HepG2 (cell line): ENCODE results near the gene RBM12. TPM values are rescaled to one million over a fixed set of nuclear protein-coding genes. Genes with fewer than 3 reads are reported as not detected.

Experiments
- AGO2 ChIP-seq: fragments of 200-400 bp; formaldehyde crosslinking; optimal IDR thresholded peaks from 2 replicates; pipeline ENCODE3; 2017; ENCODE audit warnings: mild to moderate bottlenecking, low read depth, low read length, moderate library complexity
- GATA4 ChIP-seq: sonication (generic); IDR thresholded peaks from 2 replicates; pipeline ENCODE4 v1.6.1; 2016; ENCODE audit warnings: antibody characterized with exemption, low read depth, borderline replicate concordance
- KLF11 ChIP-seq: IDR thresholded peaks from 2 replicates; pipeline ENCODE4 v1.6.1; 2016; ENCODE audit warnings: missing compliant biosample characterization
- NFIB ChIP-seq: sonication (generic); formaldehyde crosslinking; IDR thresholded peaks from 2 replicates; pipeline ENCODE4 v1.9.0; 2021; ENCODE audit warnings: missing genetic modification reagents, mild to moderate bottlenecking, borderline replicate concordance
- TCF12 ChIP-seq, 2 experiments: fragments of 450-650 bp in 1 of 2; sonication (generic) in 1 of 2; formaldehyde crosslinking in 1 of 2; IDR thresholded peaks; 2 replicates each; pipeline versions ENCODE4 v1.6.1 to v1.8.0; 2017 to 2022; ENCODE audit warnings: antibody characterized with exemption in 1 of 2, mild to moderate bottlenecking in 1 of 2, missing genetic modification reagents in 1 of 2, moderate library complexity in 1 of 2
- THAP11 ChIP-seq: IDR thresholded peaks from 2 replicates; pipeline ENCODE4 v1.6.1; 2016; ENCODE audit warnings: missing biosample characterization, missing genetic modification reagents
- ZBTB20 ChIP-seq: sonication (generic); formaldehyde crosslinking; IDR thresholded peaks from 2 replicates; pipeline ENCODE4 v1.8.1; 2023; ENCODE audit warnings: missing genetic modification reagents, low read depth, mild to moderate bottlenecking, borderline replicate concordance
- ZNF207 ChIP-seq: fragments of 450-650 bp; IDR thresholded peaks from 2 replicates; pipeline ENCODE4 v1.6.1; 2016; ENCODE audit warnings: antibody characterized with exemption, borderline replicate concordance
- ZNF230 ChIP-seq: sonication (generic); formaldehyde crosslinking; IDR thresholded peaks from 2 replicates; pipeline ENCODE4 v1.4.0; 2020; ENCODE audit warnings: mild to moderate bottlenecking, missing genetic modification reagents
- ZNF552 ChIP-seq: sonication (generic); formaldehyde crosslinking; IDR thresholded peaks from 2 replicates; pipeline ENCODE4 v1.9.0; 2022; ENCODE audit warnings: missing genetic modification reagents, mild to moderate bottlenecking, borderline replicate concordance
- ZNF562 ChIP-seq: sonication (generic); formaldehyde crosslinking; IDR thresholded peaks from 2 replicates; pipeline ENCODE4 v1.8.0; 2022; ENCODE audit warnings: missing genetic modification reagents, borderline replicate concordance
- ZSCAN20 ChIP-seq: sonication (generic); formaldehyde crosslinking; IDR thresholded peaks from 2 replicates; pipeline ENCODE4 v1.4.0; 2020; ENCODE audit warnings: missing genetic modification reagents, mild to moderate bottlenecking, borderline replicate concordance
- polyA plus RNA-seq, 8 experiments: library from polyadenylated mRNA; depleted of rRNA in 3 of 8; stranded (reverse) in 7 of 8; unstranded in 1 of 8; fragments of >200 nt; fragmentation: Illumina TruSeq in 4 of 8; extraction: Trizol in 4 of 8; gene quantifications; 2 replicates each; pipeline versions ENCODE4 v1.2.1 to v1.2.3, GENCODE V29; 2011 to 2016; ENCODE audit warnings: low read depth in 4 of 8, missing spikeins in 1 of 8, mixed read lengths in 1 of 8; ENCODE audit not compliant: insufficient read depth in 1 of 8
- total RNA-seq, 5 experiments: library from RNA; depleted of rRNA; stranded (reverse); fragments of >200 nt; fragmentation: Illumina TruSeq; extraction: Trizol; gene quantifications; 2 replicates each; pipeline ENCODE4 v1.2.3, GENCODE V29; 2016; ENCODE audit warnings: low read depth in 1 of 5
- TF ChIP-seq, protein P1 (sequence below): sonication (generic); formaldehyde crosslinking; IDR thresholded peaks from 2 replicates; pipeline ENCODE4 v1.4.0; 2020; ENCODE audit warnings: missing genetic modification reagents, mild to moderate bottlenecking, borderline replicate concordance
- TF ChIP-seq, protein P2 (sequence below): sonication (generic); IDR thresholded peaks from 2 replicates; pipeline ENCODE4 v1.6.1; 2016; ENCODE audit warnings: low read depth, borderline replicate concordance
- TF ChIP-seq, protein P3 (sequence below): sonication (generic); formaldehyde crosslinking; IDR thresholded peaks from 2 replicates; pipeline ENCODE4 v1.8.1; 2023; ENCODE audit warnings: mild to moderate bottlenecking, missing genetic modification reagents
- TF ChIP-seq, protein P4 (sequence below): sonication (generic); formaldehyde crosslinking; IDR thresholded peaks from one replicate; pipeline ENCODE4 v1.5.1; 2020; ENCODE audit warnings: mild to moderate bottlenecking, missing genetic modification reagents; ENCODE audit errors: not compliant biosample characterization

Gene RBM12
- total and polyA plus RNA-seq, 2 of the 13 experiments (the other 11 are each of a cell fraction or from before 2014, with no cell fraction given) = 97.9 to 104 TPM

DNA sequence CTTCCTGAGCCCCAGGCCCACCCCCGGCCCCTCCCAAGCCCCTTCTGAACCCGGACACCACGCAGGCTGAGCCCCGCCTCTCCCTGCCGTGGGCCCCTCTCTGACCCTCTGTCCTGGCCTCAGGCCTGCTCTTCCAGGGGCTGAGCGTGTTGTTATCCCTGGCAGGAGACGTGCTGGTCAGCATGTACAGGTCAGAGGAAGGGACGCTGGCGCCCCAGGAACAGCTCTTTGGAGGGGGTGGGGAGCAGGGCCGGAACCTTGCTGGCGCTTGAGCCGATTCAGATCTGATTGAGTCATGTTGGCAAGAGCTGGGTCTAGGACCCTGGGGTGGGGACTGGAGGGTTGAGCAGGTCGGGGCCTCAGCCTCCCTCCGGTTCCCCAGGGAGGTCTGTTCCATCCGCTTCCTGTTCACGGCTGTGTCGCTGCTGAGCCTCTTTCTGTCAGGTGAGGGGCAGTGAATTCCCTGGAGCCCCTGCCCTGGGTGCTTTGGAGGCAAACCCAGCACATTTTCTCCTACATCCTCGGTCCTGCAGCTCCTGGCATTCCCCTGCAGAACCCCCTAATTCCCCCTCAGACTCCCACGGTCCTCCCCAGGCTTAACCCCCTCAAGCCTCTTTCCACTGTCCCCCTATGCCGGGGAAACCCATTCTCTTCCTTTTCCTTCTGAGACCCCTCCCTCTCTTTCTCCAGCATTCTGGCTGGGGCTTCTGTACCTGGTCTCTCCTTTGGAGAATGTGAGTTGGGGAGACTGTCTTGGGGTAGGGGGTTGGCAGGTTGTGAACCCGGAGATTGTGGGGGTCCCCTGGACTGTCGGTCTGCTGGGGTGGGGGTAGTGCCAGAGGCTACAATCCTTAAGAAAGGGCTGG lies 47.1 kb downstream of the RBM12 start (continued):
- TF ChIP-seq, protein P1, sequence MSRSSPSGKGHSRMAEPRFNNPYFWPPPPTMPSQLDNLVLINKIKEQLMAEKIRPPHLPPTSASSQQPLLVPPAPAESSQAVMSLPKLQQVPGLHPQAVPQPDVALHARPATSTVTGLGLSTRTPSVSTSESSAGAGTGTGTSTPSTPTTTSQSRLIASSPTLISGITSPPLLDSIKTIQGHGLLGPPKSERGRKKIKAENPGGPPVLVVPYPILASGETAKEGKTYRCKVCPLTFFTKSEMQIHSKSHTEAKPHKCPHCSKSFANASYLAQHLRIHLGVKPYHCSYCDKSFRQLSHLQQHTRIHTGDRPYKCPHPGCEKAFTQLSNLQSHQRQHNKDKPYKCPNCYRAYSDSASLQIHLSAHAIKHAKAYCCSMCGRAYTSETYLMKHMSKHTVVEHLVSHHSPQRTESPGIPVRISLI (CRISPR knock-in tag) = no peak
- TF ChIP-seq, protein P2, sequence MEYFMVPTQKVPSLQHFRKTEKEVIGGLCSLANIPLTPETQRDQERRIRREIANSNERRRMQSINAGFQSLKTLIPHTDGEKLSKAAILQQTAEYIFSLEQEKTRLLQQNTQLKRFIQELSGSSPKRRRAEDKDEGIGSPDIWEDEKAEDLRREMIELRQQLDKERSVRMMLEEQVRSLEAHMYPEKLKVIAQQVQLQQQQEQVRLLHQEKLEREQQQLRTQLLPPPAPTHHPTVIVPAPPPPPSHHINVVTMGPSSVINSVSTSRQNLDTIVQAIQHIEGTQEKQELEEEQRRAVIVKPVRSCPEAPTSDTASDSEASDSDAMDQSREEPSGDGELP = peak; percentile 54; the same call in 1 of the 2 replicates
- TF ChIP-seq ZNF552 (CRISPR knock-in tag) (peak; percentile 34; the same call in 1 of the 2 replicates), ZNF230 (CRISPR knock-in tag) (no peak), ZNF562 (CRISPR knock-in tag) (no peak), KLF11 (CRISPR knock-in tag) (no peak; the same call in 1 of the 2 replicates), ZBTB20 (CRISPR knock-in tag) (peak; percentile 83), AGO2 (peak; percentile 42), ZNF207 (no peak), GATA4 (peak; percentile 40; the same call in 1 of the 2 replicates), THAP11 (CRISPR knock-in tag) (no peak), NFIB (no peak), ZSCAN20 (CRISPR knock-in tag) (peak; percentile 74), TCF12 (IDR thresholded peaks at IDR 0.05) (no peak), TCF12 (CRISPR knock-in tag; IDR thresholded peaks at IDR 0.05) (no peak)
- TF ChIP-seq, protein P3, sequence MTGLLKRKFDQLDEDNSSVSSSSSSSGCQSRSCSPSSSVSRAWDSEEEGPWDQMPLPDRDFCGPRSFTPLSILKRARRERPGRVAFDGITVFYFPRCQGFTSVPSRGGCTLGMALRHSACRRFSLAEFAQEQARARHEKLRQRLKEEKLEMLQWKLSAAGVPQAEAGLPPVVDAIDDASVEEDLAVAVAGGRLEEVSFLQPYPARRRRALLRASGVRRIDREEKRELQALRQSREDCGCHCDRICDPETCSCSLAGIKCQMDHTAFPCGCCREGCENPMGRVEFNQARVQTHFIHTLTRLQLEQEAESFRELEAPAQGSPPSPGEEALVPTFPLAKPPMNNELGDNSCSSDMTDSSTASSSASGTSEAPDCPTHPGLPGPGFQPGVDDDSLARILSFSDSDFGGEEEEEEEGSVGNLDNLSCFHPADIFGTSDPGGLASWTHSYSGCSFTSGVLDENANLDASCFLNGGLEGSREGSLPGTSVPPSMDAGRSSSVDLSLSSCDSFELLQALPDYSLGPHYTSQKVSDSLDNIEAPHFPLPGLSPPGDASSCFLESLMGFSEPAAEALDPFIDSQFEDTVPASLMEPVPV = no peak; the same call in 1 of the 2 replicates
- TF ChIP-seq, protein P4, sequence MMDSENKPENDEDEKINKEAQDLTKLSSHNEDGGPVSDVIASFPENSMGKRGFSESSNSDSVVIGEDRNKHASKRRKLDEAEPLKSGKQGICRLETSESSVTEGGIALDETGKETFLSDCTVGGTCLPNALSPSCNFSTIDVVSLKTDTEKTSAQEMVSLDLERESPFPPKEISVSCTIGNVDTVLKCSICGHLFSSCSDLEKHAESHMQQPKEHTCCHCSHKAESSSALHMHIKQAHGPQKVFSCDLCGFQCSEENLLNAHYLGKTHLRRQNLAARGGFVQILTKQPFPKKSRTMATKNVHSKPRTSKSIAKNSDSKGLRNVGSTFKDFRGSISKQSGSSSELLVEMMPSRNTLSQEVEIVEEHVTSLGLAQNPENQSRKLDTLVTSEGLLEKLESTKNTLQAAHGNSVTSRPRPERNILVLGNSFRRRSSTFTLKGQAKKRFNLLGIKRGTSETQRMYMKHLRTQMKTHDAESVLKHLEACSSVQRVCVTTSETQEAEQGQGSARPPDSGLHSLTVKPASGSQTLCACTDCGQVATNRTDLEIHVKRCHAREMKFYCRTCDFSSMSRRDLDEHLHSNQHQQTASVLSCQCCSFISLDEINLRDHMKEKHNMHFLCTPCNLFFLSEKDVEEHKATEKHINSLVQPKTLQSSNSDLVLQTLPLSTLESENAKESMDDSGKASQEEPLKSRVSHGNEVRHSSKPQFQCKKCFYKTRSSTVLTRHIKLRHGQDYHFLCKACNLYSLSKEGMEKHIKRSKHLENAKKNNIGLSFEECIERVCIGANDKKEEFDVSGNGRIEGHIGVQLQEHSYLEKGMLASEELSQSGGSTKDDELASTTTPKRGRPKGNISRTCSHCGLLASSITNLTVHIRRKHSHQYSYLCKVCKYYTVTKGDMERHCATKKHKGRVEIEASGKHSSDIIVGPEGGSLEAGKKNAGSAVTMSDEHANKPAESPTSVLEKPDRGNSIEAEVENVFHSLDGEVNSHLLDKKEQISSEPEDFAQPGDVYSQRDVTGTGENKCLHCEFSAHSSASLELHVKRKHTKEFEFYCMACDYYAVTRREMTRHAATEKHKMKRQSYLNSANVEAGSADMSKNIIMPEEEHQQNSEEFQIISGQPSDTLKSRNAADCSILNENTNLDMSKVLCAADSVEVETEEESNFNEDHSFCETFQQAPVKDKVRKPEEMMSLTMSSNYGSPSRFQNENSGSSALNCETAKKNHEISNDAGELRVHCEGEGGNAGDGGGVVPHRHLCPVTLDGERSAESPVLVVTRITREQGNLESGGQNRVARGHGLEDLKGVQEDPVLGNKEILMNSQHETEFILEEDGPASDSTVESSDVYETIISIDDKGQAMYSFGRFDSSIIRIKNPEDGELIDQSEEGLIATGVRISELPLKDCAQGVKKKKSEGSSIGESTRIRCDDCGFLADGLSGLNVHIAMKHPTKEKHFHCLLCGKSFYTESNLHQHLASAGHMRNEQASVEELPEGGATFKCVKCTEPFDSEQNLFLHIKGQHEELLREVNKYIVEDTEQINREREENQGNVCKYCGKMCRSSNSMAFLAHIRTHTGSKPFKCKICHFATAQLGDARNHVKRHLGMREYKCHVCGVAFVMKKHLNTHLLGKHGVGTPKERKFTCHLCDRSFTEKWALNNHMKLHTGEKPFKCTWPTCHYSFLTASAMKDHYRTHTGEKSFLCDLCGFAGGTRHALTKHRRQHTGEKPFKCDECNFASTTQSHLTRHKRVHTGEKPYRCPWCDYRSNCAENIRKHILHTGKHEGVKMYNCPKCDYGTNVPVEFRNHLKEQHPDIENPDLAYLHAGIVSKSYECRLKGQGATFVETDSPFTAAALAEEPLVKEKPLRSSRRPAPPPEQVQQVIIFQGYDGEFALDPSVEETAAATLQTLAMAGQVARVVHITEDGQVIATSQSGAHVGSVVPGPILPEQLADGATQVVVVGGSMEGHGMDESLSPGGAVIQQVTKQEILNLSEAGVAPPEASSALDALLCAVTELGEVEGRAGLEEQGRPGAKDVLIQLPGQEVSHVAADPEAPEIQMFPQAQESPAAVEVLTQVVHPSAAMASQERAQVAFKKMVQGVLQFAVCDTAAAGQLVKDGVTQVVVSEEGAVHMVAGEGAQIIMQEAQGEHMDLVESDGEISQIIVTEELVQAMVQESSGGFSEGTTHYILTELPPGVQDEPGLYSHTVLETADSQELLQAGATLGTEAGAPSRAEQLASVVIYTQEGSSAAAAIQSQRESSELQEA (CRISPR knock-in tag) = no peak
